BJ (cell line): ENCODE measurements around the gene RFTN1. TPM values are rescaled to one million over a fixed set of nuclear protein-coding genes. Genes with fewer than 3 reads are reported as not detected.

Source experiments
- CTCF ChIA-PET: fragments of 350-600 bp; formaldehyde crosslinking; extraction: SDS; loops from one replicate; lab custom pipeline; 2021; ENCODE audit warnings: antibody characterized with exemption, inconsistent platforms; lab: Yijun Ruan, JAX
- POLR2A ChIA-PET: fragments of 300-600 bp; sonication (Branson Sonifier 250); formaldehyde crosslinking; extraction: SDS; loops from one replicate; lab custom pipeline; 2021; ENCODE audit warnings: antibody characterized with exemption; lab: Charles Lee
- DNase-seq: peaks from one replicate; pipeline ENCODE4 v3.0.0-alpha.2; 2011; ENCODE audit warnings: low read depth
- H3K27me3 ChIP-seq: 2 replicates; pipeline ENCODE4 v1.6.0; 2011; ENCODE audit warnings: low read length; ENCODE audit not compliant: control insufficient read depth, insufficient read depth
- H3K36me3 ChIP-seq: 2 replicates; pipeline ENCODE4 v1.5.1; 2011; ENCODE audit warnings: low read length; ENCODE audit not compliant: control insufficient read depth, insufficient read depth
- H3K4me3 ChIP-seq: 2 replicates; pipeline ENCODE4 v1.5.1; 2011; ENCODE audit warnings: low read depth, mild to moderate bottlenecking, control low read depth, low read length
- polyA plus RNA-seq: library from polyadenylated mRNA; depleted of rRNA; stranded (reverse); fragments of >200 nt; gene quantifications from 2 replicates; pipeline ENCODE4 v1.2.3, GENCODE V29; 2011
- TF ChIP-seq, protein P1 (sequence below): IDR thresholded peaks from 2 replicates; pipeline ENCODE4 v1.5.1; 2011; ENCODE audit warnings: low read depth, mild to moderate bottlenecking, control low read depth, inconsistent platforms, low read length, moderate library complexity; ENCODE audit not compliant: insufficient read depth

RFTN1 gene
- polyA plus RNA-seq, 1 experiment, result 49.0 TPM

- CTCF ChIA-PET, result interaction anchor here (1.7 kb wide), 1 partner anchor 13 kb away, joined by 4 read pairs; no protein-coding TSS in a partner anchor
Observed at GRCh38 chr3:16325850-16326249, 187.6 kb downstream of the RFTN1 start.

DNA sequence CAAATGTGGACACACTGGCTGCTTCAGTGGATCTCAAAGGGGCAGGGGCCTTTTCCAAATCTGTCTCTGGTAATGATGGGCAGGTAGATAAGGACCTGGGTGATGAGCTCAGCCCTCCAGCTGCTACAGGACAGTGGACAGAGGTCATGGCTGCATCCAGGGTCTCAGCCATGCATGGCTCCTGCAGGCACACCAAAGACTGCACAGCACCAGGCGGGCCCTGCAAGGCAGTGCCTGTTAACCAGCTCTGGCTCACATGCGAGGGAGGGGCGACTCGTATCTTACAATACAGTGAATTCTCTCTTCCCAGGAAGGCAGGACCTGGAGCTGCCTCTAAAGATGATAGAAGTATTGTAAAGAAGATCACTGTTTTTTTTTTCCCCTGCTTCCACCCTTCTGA lies 189.8 kb downstream of the RFTN1 start:
- CTCF ChIA-PET, result interaction anchor here (1.1 to 1.5 kb wide), 2 partner anchors 9 to 20 kb away, joined by 3 to 4 read pairs; no protein-coding TSS in a partner anchor
- H3K4me3 ChIP-seq, result no peak overlapping the region
- H3K36me3 ChIP-seq, result peaks cover 20% of the 10 kb centered on the region
- TF ChIP-seq, protein P1, sequence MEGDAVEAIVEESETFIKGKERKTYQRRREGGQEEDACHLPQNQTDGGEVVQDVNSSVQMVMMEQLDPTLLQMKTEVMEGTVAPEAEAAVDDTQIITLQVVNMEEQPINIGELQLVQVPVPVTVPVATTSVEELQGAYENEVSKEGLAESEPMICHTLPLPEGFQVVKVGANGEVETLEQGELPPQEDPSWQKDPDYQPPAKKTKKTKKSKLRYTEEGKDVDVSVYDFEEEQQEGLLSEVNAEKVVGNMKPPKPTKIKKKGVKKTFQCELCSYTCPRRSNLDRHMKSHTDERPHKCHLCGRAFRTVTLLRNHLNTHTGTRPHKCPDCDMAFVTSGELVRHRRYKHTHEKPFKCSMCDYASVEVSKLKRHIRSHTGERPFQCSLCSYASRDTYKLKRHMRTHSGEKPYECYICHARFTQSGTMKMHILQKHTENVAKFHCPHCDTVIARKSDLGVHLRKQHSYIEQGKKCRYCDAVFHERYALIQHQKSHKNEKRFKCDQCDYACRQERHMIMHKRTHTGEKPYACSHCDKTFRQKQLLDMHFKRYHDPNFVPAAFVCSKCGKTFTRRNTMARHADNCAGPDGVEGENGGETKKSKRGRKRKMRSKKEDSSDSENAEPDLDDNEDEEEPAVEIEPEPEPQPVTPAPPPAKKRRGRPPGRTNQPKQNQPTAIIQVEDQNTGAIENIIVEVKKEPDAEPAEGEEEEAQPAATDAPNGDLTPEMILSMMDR, result no peak
- POLR2A ChIA-PET, result no interaction called here
- H3K27me3 ChIP-seq, result no peaks in the 10 kb centered on the region
- no peak for DNase-seq

More at GRCh38 chr3:16325850-16326249, 187.6 kb downstream of the RFTN1 start:
- POLR2A ChIA-PET, result no interaction called here
- Histone ChIP-seq H3K4me3 (no peak overlapping the region), H3K36me3 (peaks cover 17% of the 10 kb centered on the region), H3K27me3 (no peaks in the 10 kb centered on the region)
- TF ChIP-seq, protein P1, result no peak
- no peak for DNase-seq

- ChIA-PET POLR2A (no interaction called here), CTCF (no interaction called here)
- H3K4me3 ChIP-seq, result no peak overlapping the region
- H3K36me3 ChIP-seq, result peaks cover 20% of the 10 kb centered on the region
- no peak for DNase-seq
- TF ChIP-seq, protein P1, result no peak
- H3K27me3 ChIP-seq, result no peaks in the 10 kb centered on the region
Observed at GRCh38 chr3:16322189-16322588, 191.3 kb downstream of the RFTN1 start.

GRCh38 chr3:16320711-16321110 lies 192.8 kb downstream of the RFTN1 start:
- TF ChIP-seq, protein P1, result no peak
- POLR2A ChIA-PET, result no interaction called here
- CTCF ChIA-PET, result interaction anchor here (1.2 kb wide), 1 partner anchor 101 kb away, joined by 3 read pairs; no protein-coding TSS in a partner anchor

DNA sequence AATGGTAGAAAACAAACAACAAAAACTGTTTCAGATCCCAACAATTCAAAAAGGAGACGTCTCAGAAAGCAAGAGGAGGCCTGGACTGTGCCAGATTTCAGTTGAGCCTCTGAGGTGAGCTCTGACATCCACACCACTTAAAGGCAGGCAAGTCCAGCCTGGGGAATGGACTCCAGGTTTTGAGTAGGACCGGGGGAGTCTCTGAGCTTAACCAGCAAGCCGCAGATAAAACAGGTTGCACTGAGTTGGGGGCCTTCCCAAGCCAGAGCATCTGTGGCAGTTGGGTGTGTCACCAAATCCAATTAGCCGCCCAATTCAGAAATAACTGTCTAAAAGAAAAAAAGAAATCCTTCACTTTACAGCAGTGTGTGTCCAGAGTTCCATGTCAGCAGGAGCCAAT lies 193.8 kb downstream of the RFTN1 start:
- ChIA-PET CTCF (interaction anchor here (1.2 kb wide), 1 partner anchor 102 kb away, joined by 3 read pairs; no protein-coding TSS in a partner anchor), POLR2A (no interaction called here)
- Histone ChIP-seq H3K36me3 (peaks cover 22% of the 10 kb centered on the region), H3K27me3 (no peaks in the 10 kb centered on the region), H3K4me3 (no peak overlapping the region)
- no peak for DNase-seq
- TF ChIP-seq, protein P1, result no peak

More at GRCh38 chr3:16320711-16321110, 192.8 kb downstream of the RFTN1 start:
- Histone ChIP-seq H3K36me3 (peaks cover 21% of the 10 kb centered on the region), H3K27me3 (no peaks in the 10 kb centered on the region), H3K4me3 (no peak overlapping the region)
- DNase-seq, result no peak
